ENCODE data around the gene DGKH. TPM values are rescaled to one million over a fixed set of nuclear protein-coding genes. Genes with fewer than 3 reads are reported as not detected.

Gene DGKH
- total and polyA plus RNA-seq, 2 donors (not counting 1 experiment from before 2014, with no cell fraction given), result 6.1 to 7.9 TPM

GRCh38 chr13:42002066-42002465 lies 46.4 kb upstream of the DGKH start:
- Histone ChIP-seq H3K27me3 (ENCODE audit: control insufficient read depth, insufficient read depth, low read length) (no peaks in the 10 kb centered on the region), H3K36me3 (ENCODE audit: control insufficient read depth, insufficient read depth, low read length) (no peaks in the 10 kb centered on the region), H4K20me1 (ENCODE audit: control insufficient read depth, extremely low read depth, insufficient read depth, low read length) (no peaks in the 10 kb centered on the region), H3K4me2 (ENCODE audit: extremely low read depth, insufficient read depth, low read length) (no peak overlapping the region), H3K9me3 (ENCODE audit: control insufficient read depth, insufficient read depth, low read depth, low read length) (no peaks in the 10 kb centered on the region), H3K79me2 (ENCODE audit: control insufficient read depth, insufficient read depth, low read length) (no peaks in the 10 kb centered on the region), H3K9ac (ENCODE audit: insufficient read depth, low read length) (no peak overlapping the region), H3K4me3 (replicated peaks in 1 of 4; ENCODE audit: control extremely low read depth in 1 of 4, insufficient read depth in 1 of 4, low read depth in 3 of 4, low read length in 4 of 4) (no peak overlapping the region), H3K4me1 (ENCODE audit: control insufficient read depth, extremely low read depth, insufficient read depth, low read length) (no peaks in the 10 kb centered on the region), H3K27ac (ENCODE audit: insufficient read depth, low read length) (no peak overlapping the region), H2AFZ (ENCODE audit: low read length) (peak overlapping the region; percentile 5)
- DNase-seq (ENCODE audit: low read depth in 2 of 2), result no peak
- no peak for TF ChIP-seq CTCF (conservative IDR thresholded peaks at IDR 0.05 in 1 of 2, IDR thresholded peaks at IDR 0.05 in 1 of 2; ENCODE audit: low read depth in 1 of 2, low read length in 2 of 2)
- TF ChIP-seq EZH2 (IDR thresholded peaks at IDR 0.05; ENCODE audit: low read length, missing control alignments), result no peak

GRCh38 chr13:42007844-42008243 lies 40.6 kb upstream of the DGKH start:
- no peaks in the 10 kb centered on the region for H3K27me3 ChIP-seq (ENCODE audit: control insufficient read depth, insufficient read depth, low read length)
- TF ChIP-seq CTCF (conservative IDR thresholded peaks at IDR 0.05 in 1 of 2, IDR thresholded peaks at IDR 0.05 in 1 of 2; ENCODE audit: low read depth in 1 of 2, low read length in 2 of 2) (no peak), EZH2 (IDR thresholded peaks at IDR 0.05; ENCODE audit: low read length, missing control alignments) (no peak)
- DNase-seq (ENCODE audit: low read depth in 2 of 2), result peak; percentile 33 to 94
- no peak overlapping the region for H3K9ac ChIP-seq (ENCODE audit: insufficient read depth, low read length)
- no peaks in the 10 kb centered on the region for H3K79me2 ChIP-seq (ENCODE audit: control insufficient read depth, insufficient read depth, low read length)
- H3K4me2 ChIP-seq (ENCODE audit: extremely low read depth, insufficient read depth, low read length), result no peak overlapping the region
- no peaks in the 10 kb centered on the region for H3K36me3 ChIP-seq (ENCODE audit: control insufficient read depth, insufficient read depth, low read length)
- no peaks in the 10 kb centered on the region for H3K9me3 ChIP-seq (ENCODE audit: control insufficient read depth, insufficient read depth, low read depth, low read length)
- no peak overlapping the region for H3K27ac ChIP-seq (ENCODE audit: insufficient read depth, low read length)
- H2AFZ ChIP-seq (ENCODE audit: low read length), result no peak overlapping the region
- H3K4me3 ChIP-seq (replicated peaks in 1 of 4; ENCODE audit: control extremely low read depth in 1 of 4, insufficient read depth in 1 of 4, low read depth in 3 of 4, low read length in 4 of 4), result no peak overlapping the region
- no peaks in the 10 kb centered on the region for H4K20me1 ChIP-seq (ENCODE audit: control insufficient read depth, extremely low read depth, insufficient read depth, low read length)
- H3K4me1 ChIP-seq (ENCODE audit: control insufficient read depth, extremely low read depth, insufficient read depth, low read length), result no peaks in the 10 kb centered on the region

GRCh38 chr13:42009057-42009456 lies 39.4 kb upstream of the DGKH start:
- no peaks in the 10 kb centered on the region for H3K36me3 ChIP-seq (ENCODE audit: control insufficient read depth, insufficient read depth, low read length)
- no peak for DNase-seq (ENCODE audit: low read depth in 2 of 2)
- TF ChIP-seq CTCF (conservative IDR thresholded peaks at IDR 0.05 in 1 of 2, IDR thresholded peaks at IDR 0.05 in 1 of 2; ENCODE audit: low read depth in 1 of 2, low read length in 2 of 2) (no peak), EZH2 (IDR thresholded peaks at IDR 0.05; ENCODE audit: low read length, missing control alignments) (no peak)

More at GRCh38 chr13:42009057-42009456, 39.4 kb upstream of the DGKH start:
- Histone ChIP-seq H3K9me3 (ENCODE audit: control insufficient read depth, insufficient read depth, low read depth, low read length) (no peaks in the 10 kb centered on the region), H3K27me3 (ENCODE audit: control insufficient read depth, insufficient read depth, low read length) (no peaks in the 10 kb centered on the region), H3K79me2 (ENCODE audit: control insufficient read depth, insufficient read depth, low read length) (no peaks in the 10 kb centered on the region), H3K4me2 (ENCODE audit: extremely low read depth, insufficient read depth, low read length) (no peak overlapping the region), H3K4me1 (ENCODE audit: control insufficient read depth, extremely low read depth, insufficient read depth, low read length) (no peaks in the 10 kb centered on the region), H3K4me3 (replicated peaks in 1 of 4; ENCODE audit: control extremely low read depth in 1 of 4, insufficient read depth in 1 of 4, low read depth in 3 of 4, low read length in 4 of 4) (no peak overlapping the region), H4K20me1 (ENCODE audit: control insufficient read depth, extremely low read depth, insufficient read depth, low read length) (no peaks in the 10 kb centered on the region), H3K27ac (ENCODE audit: insufficient read depth, low read length) (no peak overlapping the region), H3K9ac (ENCODE audit: insufficient read depth, low read length) (no peak overlapping the region), H2AFZ (ENCODE audit: low read length) (no peak overlapping the region)

Measured in fibroblast of lung (primary cell).